GM18858 (cell line): ENCODE data around the gene GRIP1.

Source experiments
- ATAC-seq: cut with Tn5 transposase; IDR thresholded peaks from one replicate; pipeline ENCODE4 v1.9.1; 2021; ENCODE audit not compliant: unreplicated experiment

The GRIP1 gene

DNA sequence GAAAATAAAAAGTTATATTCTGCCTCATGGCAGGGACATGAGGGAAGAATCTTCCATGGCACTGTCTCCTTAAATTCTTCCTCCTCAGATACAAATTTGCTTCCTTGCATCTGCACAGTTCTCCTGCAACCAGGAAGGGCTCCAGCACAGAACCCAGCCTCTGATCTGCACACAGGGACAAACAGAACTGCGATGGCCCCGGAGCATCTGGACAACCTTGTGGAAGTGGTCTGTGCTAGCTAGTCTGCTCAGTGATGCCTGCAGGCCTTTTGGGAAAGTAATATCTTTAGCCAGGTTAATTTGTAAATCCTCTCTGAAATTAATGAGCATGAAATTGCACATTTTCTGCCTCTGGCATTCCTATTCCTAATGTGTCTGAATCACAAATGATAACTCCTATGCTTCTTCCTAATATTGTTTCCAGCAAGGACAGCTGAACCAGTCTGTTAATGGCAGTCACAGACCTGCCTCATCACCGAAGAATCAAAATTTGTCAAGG is 74.8 kb downstream of the GRIP1 start:
- ATAC-seq, result no peak

DNA sequence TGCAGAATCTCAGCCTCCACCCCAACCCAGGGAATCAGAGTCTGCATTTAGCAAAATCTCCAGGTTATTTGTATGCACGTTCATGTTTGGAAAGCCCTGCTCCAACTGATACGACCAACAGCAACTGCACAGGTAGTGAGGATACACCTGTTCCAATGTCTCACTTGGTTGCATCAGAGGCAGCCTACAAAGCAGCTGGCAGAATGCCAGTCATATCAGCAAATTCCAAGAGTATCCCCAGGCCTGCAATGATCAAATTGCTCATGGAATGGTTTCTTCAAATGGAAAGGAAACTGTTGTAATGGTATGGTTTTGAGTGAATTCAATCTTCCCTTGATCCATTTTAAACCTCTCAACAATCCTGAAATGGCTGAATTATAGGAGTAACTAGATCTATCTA is 75.4 kb downstream of the GRIP1 start:
- ATAC-seq, result no peak

DNA sequence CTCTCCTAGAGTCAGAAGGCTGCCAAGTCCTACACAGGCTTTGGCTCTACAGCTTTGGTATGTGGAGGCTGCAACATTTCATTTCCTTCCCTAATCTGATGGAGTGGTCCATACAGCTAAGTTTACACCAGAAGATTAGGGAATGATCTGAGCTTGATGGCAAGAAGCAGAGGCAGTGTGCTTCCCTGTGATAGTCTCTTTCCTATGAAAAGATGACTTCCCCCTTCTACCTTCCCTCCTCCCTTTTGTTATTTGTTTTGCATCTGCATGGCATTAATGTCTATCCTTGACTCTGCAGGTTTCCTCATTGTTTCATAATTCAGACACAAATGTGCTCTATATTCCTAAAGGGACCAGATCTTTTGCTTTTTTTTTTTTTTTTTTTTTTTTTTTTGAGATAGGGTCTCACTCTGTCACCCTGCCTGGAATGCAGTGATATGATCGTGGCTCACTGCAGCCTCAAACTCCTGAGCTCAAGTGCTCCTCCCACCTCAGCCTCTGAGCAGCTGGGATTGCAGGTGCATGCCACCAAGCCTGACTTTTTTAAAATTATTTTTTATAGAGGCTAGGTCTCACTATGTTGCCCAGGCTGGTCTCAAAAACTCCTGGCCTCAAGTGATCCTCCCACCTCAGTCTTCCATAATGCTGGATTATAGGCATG is 76.3 kb downstream of the GRIP1 start:
- no peak for ATAC-seq

DNA sequence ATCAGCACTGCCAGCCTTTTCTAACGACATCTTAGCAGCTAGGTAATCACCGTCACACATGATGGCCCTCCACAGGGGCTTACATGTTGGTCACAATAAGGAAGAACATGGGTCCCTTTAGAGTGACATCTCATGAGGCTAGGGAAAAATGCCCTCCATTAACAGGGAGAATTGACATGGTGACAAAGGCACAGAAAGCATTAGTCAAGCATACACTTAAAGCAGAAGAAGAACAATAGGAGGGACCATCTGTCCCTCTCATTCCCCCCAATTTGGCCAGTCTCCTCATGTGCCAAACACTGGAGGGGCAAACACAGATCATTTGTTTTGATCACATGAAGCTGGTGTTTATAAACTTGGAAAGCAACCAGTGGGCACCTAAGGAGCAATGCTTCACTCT is 78.0 kb downstream of the GRIP1 start:
- no peak for ATAC-seq

DNA sequence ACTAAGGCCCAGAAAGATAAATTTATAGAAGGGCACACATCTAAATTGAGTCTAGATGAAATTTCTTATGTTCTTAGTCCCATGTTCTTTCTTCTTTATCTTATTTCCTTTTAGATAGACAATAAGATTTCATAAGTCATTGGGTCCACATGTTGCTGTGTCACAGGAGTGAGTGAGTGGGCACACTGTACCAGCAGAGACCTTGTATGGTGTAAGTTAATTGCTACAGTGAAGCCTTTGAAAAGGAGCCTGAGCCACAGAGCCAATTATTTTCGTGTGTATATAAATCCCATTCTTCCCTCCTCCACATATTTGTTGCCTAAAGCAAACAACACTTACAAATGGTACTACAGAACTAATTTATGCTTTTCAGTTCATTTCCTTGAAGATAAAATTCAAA is 79.1 kb downstream of the GRIP1 start:
- ATAC-seq, result no peak

DNA sequence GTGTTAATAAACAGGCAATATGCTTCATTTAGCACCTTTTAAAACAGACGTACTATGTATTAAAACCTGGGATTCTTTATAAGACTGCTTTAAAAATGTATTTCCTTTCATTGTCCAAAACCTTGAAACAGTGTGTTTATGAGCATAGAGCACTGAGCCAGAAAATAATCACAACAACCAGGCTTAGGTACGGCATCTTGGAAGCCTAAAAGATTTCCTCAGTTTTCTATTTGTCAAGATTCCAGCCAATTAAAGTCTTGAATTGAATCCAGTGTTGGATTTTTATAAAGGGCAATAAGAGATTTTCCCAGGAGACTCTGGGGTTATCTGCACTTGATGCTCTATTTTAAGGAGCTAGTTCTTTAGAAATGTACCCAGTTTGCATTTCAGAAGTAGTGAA is 80.3 kb downstream of the GRIP1 start:
- ATAC-seq, result no peak

DNA sequence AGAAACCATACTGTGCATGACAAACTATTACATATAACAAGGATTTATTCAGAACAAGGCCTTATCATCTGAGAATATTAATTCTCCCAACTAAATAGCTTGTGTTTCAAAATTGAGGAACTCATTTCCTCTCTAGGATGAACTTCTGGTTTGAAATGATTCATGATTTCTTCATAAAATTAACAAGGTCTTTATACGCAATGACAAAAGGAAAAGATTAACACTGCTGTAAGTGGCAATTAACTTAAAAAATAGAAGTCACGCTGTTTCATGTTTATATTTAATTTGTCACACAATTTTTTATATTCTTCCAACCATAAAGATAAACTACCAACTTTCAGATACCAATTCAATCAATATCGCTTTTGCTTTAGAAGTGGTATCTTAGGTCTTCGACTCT is 80.8 kb downstream of the GRIP1 start:
- ATAC-seq, result no peak

DNA sequence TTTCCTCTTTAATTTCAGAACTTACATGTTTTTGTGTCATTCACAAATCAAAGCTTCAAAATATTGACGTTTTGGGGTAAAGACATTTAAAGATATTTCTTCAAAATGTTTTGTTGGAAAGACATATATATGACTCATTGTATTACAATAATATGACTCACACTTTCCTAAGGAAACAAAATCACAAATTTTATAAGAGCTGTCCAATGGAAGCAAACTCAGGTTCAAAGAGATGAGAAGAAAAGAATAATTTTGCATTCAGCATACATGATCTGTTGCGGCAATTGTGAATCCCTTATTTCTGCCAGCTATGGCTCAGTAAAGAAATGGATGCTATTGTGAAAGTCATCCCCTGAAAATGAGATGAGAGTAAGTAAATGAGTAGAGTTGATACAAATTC is 82.7 kb downstream of the GRIP1 start:
- no peak for ATAC-seq

DNA sequence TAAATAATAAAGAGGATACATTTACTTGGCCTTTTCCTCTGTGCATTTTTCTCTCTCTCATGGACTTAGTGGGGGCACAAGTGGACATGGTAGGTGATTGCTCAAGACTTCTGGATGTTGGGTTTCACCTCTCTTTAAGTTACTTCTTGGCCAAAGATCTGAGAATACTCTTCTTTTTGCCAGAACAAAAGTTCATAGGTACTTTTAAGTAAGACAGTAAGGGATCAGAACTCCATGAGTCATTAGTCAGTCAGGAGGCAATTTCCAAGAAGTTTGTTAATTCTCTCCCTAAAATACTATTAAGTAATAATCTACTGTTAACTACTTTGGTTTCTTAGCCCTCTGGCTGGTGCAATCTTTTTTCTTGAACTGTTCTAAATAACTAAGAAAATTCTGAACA is 84.2 kb downstream of the GRIP1 start:
- ATAC-seq, result no peak

DNA sequence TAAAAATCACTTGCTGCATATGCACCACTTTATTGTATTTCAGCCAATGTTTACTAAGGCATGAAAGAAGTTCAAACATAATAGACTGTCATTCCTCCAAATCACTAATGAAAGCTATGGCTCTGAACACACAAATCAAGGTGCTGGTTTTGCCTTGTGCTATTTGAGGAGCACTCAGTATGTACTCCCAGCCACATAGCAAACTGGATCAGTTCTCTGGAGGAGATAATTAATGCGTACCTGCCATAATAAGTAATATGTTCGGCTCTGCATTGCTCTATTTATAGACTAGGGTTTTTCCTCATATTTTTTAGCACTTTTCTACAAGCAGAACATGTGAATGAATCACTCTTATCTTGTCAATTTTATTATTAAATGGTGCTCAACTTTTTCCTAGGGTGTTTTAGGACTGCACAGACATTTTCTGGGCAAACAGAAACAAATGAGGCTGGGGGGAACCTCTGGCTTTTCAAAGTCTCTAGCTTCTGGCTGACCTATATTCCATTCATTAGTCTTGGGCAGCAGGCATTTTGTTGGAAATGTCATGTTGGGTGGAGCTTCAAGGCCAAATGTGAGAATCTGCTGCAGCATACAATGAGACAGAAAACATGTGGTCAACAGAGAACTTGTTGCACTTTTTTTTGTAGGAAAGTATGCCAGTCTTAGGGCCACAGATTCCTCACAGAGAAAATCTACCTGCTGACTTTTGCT is 88.4 kb downstream of the GRIP1 start:
- ATAC-seq, result no peak

DNA sequence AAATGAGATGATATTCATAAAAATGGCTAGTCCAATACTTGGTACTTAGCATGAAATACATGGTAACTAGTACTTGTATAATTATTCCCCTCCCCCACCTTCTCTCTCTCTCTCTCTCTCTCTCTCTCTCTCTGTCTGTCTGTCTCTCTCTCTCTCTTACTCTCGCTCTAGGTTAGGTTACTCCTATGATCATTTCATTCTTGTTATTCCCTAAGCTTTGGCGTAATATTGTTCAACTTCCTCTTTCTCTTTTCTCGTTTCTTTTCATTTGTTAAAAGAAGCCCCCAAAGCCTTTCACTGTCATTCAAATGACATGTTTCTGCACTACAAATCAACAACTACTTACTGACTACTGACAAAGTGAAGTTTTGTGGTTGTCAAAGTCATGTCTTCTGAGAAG is 89.8 kb downstream of the GRIP1 start:
- no peak for ATAC-seq

DNA sequence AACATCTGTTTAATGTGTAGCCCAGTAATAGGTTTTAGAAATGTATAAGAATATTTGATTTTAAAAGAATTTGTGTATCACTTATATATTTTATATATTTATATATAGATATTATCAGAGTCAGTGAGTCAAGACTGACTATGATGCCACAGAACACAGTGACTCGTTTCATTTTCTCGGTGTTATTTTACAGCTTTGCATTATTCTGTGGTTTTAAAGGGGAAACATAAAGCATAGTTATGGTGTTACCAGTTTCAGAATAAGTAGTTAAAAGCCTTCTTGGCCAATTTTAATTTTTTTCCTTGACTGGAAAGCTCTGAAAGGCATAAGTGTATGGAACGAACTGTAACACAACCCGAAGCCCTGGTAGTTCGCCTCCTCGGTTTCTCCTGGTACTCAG is 91.0 kb downstream of the GRIP1 start:
- ATAC-seq, result peak; percentile 55

DNA sequence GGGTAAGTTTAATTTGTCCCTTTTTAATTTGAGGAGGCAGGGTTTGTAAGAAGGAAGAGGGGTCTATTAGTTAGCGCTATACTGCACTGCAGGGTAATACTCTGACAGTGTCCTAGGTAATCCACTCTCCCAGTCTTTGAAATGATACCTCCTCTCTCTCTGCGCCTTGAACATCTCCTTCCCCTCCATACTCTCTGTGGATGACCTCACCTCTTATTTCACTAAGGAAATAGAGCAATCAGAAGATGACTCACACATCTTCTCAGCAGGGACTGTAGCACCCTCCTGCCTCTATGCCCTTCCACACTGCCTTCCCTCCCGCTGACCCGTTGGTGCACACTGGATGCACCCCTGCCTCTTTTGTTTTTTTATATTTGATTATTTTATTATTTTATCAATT is 94.2 kb downstream of the GRIP1 start:
- no peak for ATAC-seq

DNA sequence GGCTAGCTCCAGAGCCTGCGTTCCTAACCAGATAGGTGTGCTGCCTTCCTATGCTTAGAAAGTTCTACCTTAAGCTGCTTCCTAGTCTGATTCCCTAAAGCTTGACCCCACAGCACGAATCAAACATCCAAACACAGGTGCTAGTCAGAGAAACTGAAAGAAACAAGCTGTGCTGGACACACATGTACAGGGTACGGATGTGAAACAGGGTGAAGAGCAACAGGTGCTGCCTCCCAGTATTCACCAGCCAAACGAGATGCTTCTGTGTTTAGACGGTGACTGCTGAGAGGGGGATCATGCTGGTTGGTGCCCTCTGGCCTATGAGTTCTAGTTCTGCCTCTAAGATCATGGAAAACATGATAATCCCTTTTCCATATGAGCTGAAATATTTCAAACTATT is 105.3 kb downstream of the GRIP1 start:
- no peak for ATAC-seq

DNA sequence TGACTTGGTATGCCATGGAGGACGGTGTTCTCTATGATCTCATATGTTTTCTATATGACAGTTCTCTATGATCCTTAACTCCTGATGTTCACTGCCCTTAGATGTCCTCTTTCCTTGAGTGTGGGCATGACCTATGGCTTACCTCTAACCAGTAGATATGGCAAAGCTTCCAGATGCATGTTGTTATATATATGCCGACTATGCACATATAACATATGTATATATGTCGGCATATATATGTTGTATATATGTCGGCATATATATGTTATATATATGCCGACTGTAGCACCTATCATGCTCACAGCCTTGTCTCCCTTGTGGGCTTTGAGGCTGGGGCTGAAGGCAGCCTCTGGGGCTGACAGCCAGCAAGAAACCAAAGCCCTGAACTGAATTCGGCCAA is 106.0 kb downstream of the GRIP1 start:
- no peak for ATAC-seq

DNA sequence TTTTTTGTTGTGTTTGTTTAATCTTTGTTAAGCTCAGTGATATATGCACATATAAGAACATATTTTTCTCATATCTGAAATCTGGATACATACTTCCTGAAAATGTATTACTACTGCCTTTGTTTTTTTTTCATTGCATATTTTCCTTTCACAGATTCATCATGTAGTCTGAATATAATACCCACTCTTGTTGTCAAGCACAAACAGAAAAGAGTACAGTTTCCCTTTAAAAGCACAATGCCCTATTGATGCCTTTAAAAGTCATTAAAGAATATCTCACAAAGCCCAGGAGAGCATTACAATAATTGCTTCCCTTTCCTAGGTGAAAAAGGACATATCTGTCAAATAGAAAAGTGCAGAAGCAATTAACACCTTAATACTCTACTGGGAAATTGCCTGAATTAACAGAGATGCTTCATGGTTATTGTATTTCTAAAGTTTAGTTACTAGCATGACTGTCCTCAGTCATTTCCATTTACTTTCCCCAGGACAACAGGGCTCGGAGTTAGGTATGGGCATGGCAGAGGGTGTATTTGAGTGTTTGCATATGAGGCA is 107.4 kb downstream of the GRIP1 start:
- ATAC-seq, result no peak

DNA sequence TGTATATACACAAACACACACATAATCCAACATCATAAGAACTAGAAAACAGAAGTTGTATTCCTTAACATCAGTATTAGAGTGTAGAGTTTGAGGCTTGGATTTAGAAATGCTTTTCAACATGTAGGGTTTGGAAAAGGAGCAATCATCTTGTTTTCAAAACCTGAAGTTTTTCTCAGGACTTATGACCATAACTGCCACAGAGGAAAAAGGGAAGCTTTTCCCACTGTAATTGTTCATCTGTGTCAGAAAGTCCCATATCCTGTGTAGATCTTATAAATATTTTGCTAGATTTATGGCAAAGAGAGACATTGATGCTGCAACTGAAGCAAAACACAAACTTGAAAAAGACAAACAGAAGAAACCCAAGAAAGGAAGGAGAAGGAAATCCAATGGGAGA is 115.7 kb downstream of the GRIP1 start:
- ATAC-seq, result no peak

DNA sequence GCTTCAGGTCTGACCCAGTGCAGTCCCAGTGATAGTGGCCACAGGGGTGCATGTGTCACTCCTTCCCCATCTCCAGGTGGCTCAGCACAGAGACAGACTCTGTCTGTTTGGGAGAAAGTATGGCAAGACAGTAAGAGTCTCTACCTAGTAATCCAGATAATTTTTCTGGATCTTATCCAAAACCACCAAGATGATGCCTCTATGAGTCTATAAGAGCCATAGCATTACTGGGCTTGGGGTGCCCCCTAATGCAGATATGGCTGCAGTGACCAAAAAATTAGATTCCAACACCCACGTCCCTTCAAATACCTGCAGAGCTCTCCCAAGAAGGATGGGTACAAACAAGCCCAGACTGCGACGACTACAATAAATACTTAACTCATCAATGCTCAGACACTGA is 123.8 kb downstream of the GRIP1 start:
- ATAC-seq, result no peak

DNA sequence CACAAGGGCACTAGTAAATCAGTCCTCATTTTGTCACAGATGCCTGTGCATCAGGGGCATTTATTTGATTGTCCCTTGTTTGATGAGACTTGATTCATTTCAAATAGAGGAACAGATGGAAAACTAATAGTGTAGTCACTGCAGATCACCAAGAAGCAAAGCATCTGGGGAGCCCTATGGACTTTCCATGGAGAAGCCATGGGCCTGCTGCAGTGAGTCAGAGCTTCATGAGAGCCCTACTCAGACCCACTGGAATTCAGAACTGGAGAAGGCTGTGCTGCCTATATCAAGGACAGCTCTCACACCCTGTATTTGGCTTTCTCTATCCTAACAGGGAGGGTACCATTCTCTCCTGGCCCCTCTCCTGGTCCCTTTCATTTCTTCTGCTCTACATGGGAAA is 126.2 kb downstream of the GRIP1 start:
- ATAC-seq, result no peak

DNA sequence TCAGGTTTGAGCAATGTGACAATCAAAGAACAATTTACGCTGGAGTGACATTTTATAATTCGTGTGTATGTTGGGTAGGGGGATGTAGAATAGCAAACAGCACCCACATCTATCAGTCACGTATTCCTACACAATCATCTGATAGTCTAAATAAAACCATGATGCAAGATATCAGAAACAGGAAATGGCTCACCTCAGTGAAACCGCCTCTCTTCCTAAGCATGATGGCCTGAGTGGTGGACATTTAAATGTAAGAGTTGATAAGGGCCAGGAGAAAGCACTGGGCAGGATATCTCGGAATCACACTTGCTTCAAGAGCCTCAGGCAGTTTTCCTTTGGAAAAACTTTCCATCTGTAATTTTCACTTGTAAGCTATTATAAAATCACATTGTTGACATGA is 128.2 kb downstream of the GRIP1 start:
- ATAC-seq, result no peak

DNA sequence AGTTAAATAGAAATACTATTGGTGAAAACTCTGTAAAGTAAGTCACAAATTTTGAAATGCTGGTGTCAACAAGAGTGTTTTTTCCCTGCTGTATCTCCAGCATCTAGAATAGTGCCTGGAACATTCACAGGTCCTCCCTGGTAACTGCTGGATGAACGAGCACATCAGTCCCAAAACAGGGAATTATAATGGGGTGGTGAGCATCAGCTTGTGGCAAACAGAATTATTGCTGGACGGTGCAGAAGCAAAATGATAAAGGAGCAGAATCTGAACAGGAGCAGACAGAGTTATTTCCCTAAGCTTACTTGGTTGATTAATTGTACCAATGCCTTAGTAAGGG is 129.9 kb downstream of the GRIP1 start:
- no peak for ATAC-seq

DNA sequence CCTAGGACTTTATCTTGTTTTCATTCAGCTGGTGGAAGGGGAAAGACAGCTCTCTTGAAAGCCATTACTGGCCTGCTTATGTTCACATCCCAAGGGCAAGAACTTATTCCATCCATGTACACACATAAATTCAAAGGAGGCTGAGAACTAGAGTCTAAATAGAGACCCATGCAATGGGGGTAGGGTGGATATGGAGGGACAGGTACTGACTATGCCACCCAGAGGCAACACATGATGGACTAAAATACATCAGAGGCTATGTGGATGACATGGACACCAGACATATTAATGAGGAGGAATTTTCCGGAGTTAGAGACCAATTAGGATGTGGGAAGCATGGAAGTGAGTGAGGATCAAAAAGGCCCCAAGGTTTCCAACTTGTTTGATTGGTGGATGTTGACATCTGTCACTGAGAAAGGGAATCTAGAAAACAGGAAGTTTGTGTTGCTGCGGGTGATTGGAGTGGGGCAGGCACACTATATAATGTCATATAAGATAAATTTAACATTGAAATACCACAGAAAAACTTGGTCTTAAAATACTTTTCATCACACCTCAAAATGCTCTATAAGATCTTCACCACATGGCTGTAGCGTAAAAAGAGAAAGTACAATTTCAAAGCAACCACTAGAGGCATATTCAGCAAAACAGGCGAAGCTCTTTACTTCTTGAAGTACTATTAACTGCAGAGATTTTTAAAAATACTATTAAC is 130.4 kb downstream of the GRIP1 start:
- peak; percentile 45 for ATAC-seq
